Lower leg skin (tissue), 3 donors: ENCODE data around the gene IRX6.

Source experiments
- CTCF ChIP-seq, 3 donors: fragments of 450-650 bp; IDR thresholded peaks; one replicate each; pipeline ENCODE4 v1.5.1; 2016; ENCODE audit warnings: antibody characterized with exemption in 3 of 3, mild to moderate bottlenecking in 3 of 3, moderate library complexity in 2 of 3
- POLR2A ChIP-seq, 2 donors: fragments of 450-650 bp; IDR thresholded peaks; one replicate each; pipeline ENCODE4 v1.6.1; 2016 to 2017; ENCODE audit warnings: antibody characterized with exemption in 2 of 2, mild to moderate bottlenecking in 1 of 2, moderate library complexity in 1 of 2

GRCh38 chr16:55289353-55289752 is 34.6 kb upstream of the IRX6 start:
- TF ChIP-seq CTCF (IDR thresholded peaks at IDR 0.05) (no peak), POLR2A (IDR thresholded peaks at IDR 0.05) (no peak)
